Ovary (tissue), 3 donors: ENCODE measurements around the gene OR4C45.

Source experiments
- CTCF ChIP-seq, 3 donors: fragments of 450-650 bp in 2 of 3; fragments of 200-600 bp in 1 of 3; IDR thresholded peaks; one replicate each; pipeline versions ENCODE4 v1.5.1 to v1.8.0; 2016 to 2022; ENCODE audit warnings: antibody characterized with exemption in 3 of 3, mild to moderate bottlenecking in 1 of 3
- EP300 ChIP-seq: sonication (generic); formaldehyde crosslinking; IDR thresholded peaks from one replicate; pipeline ENCODE4 v1.6.1; 2017; ENCODE audit warnings: antibody characterized with exemption
- POLR2A ChIP-seq: fragments of 450-650 bp; IDR thresholded peaks from one replicate; pipeline ENCODE4 v1.6.1; 2017; ENCODE audit warnings: antibody characterized with exemption, mild to moderate bottlenecking, moderate library complexity
- donor health status: DM: no; HTN: no; CAD: no.

DNA sequence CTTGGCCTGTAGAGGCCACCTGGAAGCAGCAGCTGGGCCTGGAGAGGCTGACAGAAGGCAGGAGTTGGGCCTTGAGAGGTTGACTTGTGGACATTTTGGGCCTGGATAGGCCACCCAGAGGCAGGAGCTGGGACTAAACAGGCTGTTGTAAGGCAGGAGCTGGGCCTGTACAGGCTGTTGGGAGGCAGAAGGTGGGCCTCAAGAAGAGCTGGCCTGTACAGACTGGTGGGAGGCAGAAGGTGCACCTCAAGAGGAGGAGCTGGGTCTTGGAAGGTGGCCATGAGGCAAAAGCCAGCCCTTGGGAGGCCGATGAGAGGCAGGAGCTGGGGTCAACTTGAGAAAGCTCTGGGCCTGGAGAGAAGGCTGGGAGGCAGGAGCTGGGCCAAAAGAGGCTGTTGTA lies 45.3 kb downstream of the OR4C45 start:
- no peak for TF ChIP-seq CTCF (IDR thresholded peaks at IDR 0.05)
- TF ChIP-seq EP300 = no peak
- no peak for TF ChIP-seq POLR2A
